Stimulated activated CD8-positive, alpha-beta memory T cell treated with anti-CD3 and anti-CD28 coated beads, Interleukin-15, amount 100 ng/mL, for 4 hours (primary cell): ENCODE results near the gene ZNF710.
"Not testable (repeated sequence)": the region's sequence is repeated elsewhere in the genome, so short reads cannot be mapped to it uniquely, and the experiment has no call there.

Source experiments
- DNase-seq, 2 donors: peaks; one replicate each; pipeline ENCODE4 v3.0.0-alpha.2; 2020; ENCODE audit warnings: low read depth in 2 of 2

The ZNF710 gene

DNA sequence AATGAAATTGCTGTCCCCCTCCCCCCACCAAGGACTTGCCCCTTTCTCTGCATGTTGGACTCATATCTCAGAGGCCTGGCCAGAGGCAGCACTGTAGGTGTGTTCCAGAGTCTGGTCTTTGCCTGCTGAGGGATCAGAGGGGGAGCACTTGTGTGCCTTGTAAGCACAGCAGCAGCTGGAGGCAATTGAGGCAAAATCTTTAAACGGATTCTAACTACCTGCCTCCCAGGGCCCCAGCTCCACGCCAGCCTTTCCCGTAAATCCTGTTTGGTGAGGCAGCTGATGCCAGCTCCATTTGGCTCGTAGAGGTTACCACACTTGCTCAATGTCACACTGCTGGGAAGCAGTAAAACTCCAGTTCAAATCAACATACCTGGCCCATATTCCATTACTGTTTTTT lies 103.4 kb downstream of the ZNF710 start:
- DNase-seq: no peak

DNA sequence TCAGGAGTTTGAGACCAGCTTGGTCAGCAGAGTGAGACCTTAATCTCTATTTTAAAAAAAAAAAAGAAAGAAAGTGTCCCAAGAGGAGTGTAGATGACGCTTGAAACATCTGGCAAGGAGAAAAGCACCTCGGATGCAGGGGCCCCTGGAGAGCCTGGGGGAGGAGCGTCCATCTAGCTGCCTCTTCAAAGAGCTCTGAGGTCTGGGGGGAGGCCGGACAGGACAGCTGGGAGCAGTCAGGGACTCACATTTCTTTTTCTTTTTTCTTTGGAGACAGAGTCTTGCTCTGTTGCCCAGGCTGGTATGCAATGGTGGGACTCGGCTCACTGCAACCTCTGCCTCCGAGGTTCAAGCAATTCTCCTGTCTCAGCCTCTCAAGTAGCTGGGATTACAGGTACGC lies 104.4 kb downstream of the ZNF710 start:
- DNase-seq: no peak

DNA sequence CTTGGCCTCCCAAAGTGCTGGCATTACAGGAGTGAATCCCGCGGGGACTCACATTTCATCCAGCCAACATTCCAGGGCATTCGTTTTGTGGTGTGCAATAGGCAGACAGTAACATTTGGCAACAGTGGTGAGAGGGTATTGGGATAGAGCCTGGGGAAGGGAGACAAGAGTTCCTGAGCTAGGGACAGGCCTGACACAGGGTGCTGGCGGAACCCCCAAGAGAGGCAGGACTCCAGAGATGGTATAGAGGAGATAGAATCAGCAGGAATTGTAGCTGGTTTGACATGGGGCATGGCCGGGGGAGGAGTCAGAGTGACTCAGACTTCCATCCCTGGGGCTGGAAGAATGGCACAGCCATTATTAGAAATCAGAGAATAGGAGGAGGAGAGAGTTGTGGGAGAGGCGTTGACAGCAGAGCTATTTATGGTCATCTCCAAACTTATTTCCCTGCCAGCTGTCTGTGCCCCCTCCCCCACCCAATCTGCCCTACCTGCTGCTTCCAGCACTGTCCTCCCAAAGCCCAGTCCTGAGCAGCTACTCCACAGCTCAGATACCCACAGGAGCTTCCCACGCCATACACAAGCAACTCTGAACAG lies 105.5 kb downstream of the ZNF710 start:
- no peak for DNase-seq

DNA sequence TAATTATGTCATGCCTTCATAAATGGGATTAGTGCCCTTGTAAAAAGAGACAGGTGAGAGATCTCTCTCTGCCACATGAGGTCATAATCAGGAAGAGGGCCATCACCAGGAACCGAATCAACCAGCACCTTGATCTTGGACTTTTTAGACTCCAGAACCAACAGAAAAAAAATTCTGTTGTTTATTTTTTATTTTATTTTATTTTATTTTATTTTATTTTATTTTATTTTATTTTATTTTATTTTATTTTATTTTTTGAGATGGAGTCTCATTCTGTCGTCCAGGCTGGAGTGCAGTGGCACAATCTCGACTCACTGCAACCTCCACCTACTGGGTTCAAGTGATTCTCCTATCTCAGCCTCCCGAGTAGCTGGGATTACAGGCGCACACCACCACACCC lies 106.9 kb downstream of the ZNF710 start:
- DNase-seq: not testable (repeated sequence)

DNA sequence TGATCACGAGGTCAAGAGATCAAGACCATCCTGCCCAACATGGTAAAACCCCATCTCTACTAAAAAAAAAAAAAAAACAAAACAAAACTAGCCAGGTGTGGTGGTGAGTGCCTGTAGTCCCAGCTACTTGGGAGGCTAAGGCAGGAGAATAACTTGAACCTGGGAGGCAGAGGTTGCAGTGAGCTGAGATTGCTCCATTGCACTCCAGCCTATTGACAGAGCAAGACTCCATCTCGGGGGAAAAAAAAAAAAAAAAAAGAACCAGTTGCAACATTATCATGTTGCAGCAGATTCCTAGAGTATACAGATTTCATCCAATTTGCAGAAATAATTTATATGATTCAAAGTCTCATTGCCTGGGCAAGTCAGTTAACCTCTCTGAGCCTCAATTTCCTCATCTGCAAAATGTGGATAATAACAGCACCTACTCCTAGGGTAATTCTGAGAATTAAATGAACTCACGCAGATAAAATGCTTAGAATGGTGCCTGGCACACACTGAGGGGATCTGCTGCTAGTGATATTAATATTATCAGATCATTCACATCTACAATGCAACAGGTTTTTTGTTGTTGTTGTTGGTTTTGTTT lies 108.1 kb downstream of the ZNF710 start:
- DNase-seq: not testable (repeated sequence)

DNA sequence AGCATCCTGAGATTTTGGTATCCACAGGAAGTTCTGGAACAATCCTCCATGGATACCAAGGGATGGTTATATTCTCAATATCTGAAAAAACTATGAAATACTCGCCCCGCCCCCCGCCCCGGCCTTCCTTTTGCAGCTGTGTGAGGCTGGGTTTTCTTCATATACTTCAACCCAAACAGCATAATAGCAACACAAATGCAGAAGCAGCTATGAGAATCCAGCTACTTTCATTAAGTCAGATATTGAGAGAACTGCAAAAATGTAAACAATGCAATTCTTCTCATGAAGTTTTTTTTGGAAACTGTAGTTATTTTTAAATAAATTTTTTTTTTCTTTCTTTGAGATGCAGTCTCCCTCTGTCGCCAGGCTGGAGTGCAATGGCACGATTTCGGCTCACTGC lies 112.0 kb downstream of the ZNF710 start:
- DNase-seq: no peak

DNA sequence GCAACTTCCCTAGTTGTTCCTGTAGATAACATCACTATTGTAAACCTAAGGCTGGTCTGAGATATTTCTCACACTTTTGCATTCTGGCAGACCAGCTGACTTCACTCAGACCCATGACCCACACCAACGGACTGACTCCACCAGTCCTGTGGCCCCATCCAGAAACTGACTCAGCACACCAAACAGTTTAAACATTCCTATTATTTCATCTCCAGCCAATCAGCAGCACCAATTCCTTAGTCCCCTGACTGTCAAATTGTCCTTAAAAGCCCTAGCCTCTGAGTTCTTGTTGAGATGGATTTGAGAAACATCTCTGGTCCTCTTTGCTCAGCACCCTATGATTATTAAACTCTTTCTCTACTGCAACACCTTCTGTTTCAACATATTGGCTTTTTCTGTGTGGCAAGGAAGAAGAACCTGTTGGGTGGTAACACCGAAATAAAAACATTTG lies 113.4 kb downstream of the ZNF710 start:
- no peak for DNase-seq

DNA sequence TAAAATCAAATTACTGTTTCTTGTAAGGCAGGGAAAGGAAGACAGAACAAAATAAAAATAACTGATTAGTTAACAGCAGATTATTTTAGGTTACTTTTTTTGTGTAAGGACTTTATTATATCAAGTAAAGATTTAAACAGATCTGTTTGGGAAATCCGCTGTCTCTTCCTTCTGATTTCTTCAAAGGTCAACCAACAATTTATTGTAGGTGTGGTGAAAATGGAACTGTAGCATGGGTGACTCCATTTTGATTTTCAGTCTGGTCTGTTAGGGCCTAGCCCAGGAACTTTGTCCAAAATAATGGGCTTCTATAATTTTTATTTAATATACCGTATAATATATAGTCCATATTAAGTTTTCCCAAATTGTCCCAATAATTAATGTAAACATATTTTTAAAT lies 114.7 kb downstream of the ZNF710 start:
- no peak for DNase-seq

DNA sequence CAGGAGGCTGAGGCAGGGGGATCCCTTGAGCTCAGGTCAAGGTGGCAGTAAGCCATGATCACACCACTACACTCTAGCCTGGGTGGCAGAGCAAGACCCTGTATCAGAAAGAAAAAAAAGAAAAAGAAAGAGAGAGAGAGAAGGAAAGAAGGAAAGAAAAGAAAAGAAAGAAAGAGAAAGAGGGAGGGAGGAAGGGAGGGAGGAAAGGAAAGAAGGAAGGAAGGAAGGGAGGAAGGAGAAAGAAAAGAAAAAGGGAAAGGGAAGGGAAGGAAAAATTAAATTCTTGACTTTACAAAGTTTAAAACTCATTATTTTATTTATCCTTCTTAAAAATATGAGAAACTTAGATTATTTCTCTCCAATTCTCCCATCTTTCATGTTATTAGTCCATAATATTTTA lies 118.2 kb downstream of the ZNF710 start:
- DNase-seq: no peak

DNA sequence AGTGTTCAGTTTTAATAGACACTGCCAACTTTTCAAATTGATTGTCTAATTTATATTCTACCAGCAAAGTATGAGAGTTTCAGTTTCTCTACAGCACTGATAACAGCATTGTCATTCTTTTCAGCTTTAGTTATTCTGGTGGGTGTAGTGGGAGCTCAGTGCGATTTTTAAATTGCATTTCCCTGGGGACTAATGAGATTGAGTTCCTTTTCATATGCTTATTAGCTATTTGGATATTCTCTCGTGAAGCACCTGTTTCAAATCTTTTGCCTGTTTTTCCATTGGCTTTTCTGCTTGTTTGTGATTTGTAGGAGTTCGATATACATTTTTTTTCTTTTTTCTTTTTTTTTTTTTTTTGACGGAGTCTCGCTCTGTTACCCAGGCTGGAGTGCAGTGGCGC lies 120.0 kb downstream of the ZNF710 start:
- DNase-seq: no peak

DNA sequence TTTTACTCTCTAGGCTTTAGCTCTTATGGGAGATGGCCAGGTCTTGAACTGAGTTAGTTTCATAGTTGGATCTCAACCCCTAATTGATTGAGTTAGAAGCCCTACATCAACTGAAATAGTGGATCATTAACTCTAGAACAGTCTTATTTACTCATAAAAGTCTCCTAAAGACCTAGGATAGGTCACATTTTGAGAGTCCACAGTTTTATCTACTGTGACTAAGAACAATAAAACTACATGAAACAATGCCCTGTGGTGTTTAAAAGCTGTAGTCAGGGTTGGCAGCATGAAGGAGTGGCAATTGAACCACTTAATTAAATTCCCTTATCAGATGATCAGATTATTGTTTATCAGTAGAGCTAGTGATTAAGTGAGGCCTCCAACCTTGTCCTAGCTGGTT lies 123.4 kb downstream of the ZNF710 start:
- DNase-seq: no peak

DNA sequence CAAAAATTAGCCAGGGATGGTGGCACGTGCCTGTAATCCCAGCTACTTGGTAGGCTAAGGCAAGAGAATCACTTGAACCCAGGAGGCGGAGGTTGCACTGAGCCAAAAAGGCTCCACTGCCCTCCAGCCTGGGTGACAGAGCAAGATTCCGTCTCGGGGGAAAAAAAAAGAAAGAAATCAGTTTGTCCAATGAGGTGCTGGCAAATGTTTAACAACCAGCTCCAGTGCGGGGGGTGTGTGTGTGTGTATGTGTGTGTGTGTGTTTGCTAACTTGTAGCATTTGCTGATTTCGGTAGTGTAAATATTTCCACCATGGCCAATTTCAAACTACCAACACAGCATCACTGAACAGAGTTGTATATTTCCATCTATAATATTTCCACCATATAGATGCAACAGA lies 124.9 kb downstream of the ZNF710 start:
- DNase-seq: no peak

DNA sequence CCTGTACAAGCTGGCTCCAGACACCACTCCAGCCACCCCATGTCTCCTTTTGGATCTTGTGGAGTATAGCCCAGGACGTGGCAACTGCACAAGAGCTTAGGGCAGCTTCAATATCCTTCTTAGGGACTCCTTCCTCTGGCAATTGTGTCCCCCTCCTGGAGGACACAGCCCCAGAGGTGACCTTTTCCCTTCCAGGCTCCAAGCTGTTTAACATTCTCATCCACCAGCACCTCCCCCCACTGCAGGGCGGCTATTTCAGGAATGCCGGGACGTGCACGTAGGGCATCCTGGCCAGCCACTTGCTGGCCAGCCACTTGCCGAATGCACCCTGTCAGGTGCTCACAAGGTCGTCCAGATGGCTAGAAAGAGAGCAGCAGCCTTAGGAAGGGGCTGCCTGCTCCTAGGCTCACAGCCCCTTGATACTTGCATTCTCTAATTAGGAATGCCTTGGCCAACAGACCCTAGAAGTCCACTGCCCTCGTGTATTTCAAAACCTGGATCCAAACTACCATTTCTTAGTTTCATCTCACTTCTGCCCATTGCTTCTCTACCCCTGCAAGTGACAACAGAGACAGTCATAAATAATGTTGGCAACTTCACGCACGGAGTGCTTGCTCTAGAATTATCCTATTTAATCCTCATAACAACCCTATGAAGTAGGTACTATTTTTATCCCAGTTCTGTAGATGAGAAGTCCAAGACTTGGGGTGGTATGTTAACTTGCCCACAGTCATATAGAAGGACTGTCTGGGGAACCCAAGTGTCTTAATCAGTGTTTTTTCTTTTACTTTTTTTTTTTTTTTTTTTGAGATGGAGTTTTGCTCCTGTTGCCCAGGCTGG lies 125.7 kb downstream of the ZNF710 start:
- DNase-seq: no peak

DNA sequence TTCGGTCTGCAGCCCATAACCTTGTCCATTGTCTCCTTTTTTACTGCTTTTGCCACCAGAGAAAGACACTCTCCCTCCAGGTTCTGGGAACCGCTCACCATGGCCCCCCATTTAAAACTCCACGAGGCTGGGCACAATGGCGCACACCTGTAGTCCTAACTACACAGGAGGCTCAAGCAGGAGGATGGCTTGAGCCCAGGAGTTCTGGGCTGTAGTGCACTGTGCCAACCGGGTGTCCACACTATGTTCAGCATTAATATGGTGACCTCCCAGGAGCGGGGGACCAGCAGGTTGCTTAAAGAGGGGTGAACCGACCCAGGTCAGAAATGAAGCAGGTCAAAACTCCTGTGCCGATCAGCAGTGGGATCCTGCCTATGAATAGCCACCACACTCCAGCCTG lies 129.2 kb downstream of the ZNF710 start:
- DNase-seq: no peak
